Activated T-helper 1 cell treated with Interleukin-2 at 50 U/mL for 16 hours (primary cell): ENCODE results near the gene TMUB2.
A peak's percentile ranks its signal among the peaks of the same experiment; 100 is the strongest.
"Not testable (repeated sequence)": the region's sequence is repeated elsewhere in the genome, so short reads cannot be mapped to it uniquely, and the experiment has no call there.

Experiments
- DNase-seq: peaks from one replicate; pipeline ENCODE4 v3.0.0-alpha.2; 2020; ENCODE audit warnings: low read depth

TMUB2 gene

DNA sequence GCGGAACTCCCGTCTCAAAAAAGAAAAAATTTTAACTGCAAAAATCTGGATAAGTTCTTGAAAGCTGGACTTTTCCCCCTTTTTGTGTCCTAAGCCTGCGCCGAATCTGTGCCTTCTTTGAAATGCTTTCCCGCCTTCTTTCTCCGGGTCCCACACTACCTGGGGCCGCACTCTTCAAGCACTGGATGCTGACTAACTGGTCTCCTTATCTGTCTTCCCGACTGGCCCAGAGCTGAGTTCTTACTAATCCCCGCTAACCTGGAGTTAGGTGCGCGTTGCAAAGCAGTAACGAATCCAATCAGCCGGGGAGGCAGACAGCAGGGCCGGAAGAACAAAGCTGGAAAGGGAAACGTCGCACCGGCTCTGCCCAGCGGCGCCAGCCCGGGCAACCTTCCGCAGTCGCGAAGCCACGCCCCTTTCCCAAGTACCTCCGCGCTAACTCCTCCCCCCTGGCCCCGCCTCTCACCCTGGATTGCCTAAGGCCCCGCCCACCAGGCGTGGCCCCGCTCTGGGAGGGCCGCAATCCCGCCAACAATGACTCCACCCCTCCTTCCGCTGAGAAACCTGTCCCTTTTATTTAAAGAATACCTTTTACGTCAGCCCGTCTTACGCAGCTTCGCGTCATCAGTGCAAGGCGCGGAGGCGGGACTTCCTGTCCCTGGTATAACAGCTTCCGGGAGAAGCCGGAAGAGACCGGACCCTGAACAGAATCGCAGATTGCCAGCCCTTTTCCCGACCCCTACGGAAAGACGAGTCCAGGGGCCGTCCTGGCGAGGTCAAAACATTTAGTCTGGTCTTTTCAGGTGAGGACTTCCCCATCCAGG is at the start of gene TMUB2:
Gene TMUB2 (plus strand): TSS at position 666 of the 824 bp plus-strand sequence. CDS start 737 bp downstream, outside the sequence.
- DNase-seq: peak; percentile 99

DNA sequence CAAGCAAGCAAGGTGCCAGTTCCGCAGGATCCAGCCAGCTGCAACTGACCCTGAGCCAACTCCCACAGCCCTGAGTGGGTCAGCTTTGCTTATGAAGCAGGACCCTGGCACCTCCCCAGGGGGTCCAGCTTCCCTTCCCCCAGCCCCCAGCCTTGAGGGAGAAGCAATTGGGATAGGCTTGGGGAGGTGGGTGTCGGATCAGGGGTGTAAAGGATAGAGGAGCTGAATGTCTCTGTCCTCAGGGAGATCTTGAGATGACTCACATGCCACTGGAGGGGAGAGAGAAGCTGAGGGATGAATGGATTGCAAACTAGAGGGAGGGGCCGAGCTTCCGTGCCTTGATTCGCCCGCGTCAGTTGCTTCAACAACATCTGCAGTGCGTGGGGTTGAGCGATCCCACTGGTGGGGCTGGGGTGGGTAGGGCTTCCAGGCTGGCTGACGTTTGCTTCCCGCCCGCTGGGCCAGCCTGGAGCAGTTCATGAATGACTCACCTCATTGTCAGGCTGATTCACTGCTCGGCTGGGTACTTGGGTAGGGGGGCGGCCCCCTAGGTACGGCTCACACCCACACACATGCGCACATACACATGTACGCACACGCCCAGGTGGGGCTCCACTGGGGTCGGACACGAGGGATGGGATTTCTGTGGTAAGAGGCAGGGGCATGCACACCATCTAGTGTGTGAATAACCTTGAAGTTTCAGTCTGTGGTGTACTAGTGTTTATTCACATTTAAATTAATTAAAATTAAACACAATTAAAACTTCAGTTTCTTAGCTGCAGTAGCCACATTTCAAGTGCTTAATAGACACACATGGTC is 48.7 kb upstream of the TMUB2 start:
- DNase-seq: peak; percentile 18

DNA sequence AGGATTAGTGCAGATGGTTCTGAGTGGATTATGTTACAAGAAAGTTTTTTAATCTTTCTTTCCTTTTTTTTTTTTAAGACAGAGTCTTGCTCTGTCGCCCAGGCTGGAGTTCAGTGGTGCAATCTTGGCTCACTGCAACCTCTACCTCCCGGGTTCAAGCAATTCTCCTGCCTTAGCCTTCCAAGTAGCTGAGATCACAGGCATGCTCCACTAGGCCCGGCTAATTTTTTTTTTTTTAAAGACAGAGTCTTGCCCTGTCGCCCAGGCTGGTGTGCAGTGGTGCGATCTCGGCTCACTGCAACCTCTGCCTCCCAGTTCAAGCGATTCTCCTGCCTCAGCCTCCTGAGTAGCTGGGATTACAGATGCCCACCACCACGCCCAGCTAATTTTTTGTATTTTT is 42.9 kb upstream of the TMUB2 start:
- not testable (repeated sequence) for DNase-seq

DNA sequence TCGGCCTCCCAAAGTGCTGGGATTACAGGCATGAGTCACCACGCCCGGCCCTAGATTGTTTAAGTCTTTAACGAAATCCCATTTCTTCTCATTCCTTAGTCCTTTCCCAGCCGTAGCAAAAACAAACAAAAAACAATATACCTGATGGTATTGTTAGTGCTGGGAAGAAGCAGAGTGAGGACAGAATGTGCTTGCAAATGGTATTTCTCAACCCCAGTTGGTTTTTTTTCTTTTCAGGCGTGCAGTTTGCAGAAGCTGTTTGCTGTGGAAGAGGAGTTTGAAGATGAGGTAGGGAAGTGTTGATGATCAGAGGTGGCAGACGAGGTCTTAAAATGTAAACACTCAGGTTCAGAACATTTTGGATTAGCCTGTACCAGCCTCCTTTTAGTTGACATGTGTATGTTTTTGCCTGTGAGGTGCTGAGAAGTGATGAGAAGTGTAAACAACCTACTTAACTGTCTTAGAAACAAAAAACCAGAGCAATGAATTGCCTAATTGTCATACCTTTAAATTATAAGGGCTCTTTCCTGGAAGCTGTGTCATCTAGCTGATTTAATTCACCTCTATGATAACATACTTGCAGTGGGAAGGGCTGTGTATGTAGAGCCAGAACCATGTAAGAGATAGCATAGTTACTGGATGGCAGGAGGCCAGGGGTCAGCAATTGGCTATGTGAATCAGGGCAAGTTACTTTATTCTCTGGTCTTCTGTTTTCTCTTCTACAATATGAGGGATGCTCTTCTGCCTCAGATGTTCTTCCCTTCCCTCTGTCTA is 41.6 kb upstream of the TMUB2 start:
- no peak for DNase-seq

DNA sequence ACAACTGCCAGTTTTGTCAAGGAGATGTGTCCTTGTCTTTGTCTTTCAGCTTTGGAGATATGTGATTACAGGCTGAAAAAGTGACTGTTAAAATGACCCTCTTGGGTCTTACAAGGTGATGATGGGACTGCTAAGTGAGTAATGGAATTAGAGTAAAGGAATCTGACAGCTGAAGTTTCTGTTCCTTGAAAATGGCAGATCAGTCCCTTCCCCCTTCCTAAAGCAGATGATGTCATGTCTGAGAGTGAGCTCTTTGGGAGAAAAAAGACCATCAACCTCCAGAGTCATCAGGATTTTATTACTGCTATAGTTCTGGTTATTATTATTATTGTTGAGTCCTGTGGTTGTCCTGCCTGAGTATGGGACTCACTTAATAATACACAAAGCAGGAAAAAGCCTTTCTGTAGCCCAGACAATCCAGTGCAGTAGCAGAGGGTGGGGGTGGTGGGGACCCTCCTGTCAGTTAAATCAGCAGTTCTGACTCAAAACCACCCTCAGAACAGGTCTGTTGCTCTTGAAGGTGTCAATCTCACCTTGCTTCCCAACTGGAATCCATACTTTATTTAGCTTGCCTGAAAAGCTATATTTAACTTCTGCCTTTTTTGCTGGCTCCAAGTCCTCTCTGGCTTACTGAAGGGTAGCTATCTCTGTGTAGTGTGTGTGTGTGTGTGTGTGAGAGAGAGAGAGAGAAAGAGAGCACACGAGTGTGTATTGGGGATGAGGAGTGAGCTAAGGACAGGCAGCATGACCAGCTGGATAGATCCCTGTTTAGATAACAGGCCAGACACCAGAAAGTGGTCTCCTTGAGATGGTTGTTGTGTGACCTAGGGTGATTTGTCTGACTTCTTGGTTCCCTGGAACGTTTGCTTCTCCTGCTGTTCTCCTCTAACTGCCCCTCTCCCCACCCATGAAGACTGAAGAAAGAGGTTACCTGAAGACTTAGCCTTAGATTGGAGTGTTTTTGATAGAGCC is 40.1 kb upstream of the TMUB2 start:
- DNase-seq: no peak

DNA sequence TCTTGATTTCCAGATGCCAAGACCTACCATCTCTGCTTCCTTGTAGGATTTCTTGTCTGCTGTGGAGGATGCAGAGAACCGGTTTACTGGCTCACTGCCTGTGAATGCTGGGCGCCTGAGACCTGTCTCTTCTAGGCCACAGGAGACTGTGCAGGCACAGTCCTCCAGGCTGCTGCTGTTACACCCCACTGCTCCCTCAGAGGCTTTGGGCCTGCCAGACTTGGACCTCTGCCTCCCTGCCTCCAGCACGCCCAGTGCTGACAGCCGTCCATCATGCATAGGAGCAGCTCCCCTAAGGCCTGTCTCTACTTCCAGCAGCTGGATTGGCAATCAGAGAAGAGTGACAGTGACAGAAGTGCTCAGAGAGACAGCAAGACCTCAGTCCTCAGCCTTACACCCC is 39.0 kb upstream of the TMUB2 start:
- DNase-seq: no peak

DNA sequence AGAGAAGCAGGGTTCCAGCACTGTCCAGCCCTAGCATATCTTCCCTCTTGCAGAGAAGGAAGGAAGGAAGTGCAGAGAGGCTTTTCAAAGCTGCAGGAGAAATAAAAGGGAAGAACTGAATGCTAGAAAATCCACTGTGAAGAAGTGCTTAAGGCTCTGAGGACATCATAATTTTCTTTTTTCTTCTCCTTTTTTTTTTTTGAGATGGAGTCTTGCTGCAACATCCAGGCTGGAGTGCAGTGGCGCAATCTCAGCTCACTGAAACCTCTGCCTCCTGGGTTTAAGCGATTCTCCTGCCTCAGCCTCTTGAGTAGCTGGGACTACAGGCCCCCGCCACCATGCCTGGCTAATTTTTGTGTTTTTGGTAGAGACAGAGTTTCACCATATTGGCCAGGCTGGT is 37.7 kb upstream of the TMUB2 start:
- DNase-seq: not testable (repeated sequence)

DNA sequence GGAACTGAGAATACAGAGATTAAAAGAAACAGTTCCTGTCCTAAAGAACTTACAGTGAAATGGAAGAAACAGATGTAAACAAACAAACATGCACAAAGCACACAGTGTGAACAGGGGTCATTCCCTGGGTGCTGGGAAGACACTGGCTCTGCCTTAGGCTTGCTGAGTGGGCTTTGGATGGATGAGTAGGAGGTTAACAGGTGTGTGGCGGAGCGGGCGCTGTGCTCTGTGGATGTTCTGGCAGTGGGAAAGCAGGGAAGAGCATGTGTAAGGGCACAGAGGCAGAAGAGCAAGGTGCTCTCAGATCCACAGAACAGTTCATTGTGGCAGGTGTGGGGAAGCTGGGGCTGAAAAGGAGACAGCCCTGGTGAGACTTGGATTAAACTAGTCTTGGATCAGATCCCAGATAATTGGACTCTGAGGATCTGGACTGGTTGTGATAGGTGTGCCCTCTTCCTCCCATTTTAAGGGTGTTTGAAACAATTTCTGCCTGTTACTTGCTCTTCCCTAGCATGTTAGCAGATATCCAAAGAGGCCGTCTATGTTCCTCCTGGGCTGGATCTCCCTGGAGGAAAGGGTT is 36.9 kb upstream of the TMUB2 start:
- no peak for DNase-seq

DNA sequence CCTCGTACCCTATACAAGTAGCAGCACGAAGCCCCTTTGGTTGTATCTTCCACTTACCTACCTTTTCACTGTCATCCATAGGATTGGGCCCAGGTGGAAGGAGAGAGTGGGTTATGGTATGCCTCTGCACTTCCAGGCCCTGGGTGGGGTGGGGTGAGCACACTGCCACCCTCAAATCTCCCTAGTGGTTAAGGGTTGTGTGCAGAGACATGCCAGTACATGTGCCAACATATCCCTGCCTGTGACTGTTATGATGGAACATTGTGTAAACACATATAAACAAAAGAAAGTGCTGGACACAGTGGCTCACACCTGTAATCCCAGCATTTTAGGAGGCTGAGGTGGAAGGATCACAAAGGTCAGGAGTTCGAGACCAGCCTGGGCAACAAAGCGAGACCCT is 33.9 kb upstream of the TMUB2 start:
- DNase-seq: no peak

DNA sequence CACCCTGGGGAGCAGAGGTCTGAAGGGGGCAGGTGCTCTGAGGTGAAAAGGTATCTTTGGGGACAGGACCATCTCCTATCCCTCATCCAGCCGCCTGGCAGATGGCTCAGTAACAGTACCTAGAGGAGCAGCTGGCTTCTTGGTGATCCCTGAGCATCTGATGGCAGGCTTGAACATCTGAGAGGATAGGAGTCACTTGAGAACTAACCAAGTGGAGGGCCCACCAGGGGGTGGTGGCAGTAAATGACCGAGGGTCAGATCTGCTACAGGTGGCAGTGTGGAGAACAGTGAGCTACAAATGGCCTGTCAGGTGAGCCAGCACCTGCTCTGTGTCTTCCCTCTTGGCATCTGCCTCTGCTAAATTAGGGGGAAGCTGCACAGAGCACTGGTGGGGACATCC is 31.3 kb upstream of the TMUB2 start:
- no peak for DNase-seq

DNA sequence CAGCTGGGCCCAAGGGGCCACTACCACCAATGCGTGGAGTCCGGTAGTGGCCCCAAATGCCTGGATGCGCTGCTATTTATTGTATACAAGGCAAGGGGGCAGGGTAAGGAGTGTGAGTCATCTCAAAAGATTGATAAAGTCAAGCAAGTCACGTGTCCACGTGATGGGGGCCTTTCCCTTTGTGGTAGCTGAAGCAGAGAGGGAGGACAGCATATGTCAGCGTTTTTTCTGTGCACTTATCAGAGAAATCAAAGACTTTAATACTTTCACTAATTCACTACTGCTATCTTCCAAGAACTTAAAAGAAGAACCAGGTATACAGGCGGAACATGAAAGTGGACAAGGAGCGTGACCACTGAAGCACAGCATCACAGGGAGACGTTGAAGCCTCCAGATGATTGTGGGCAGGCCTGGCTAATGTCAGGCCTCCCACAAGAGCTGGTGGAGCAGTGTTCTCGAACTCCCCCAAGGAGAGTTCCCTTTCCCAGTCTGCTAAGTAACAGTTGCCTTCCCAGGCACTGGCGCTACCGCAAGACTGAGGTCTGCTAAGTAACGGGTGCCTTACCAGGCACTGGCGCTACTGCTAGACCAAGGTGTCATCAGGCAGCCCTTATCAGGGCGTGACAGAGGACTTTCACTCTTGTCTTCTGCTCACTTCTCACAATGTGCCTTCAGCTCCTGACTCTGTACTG is 27.1 kb upstream of the TMUB2 start:
- no peak for DNase-seq

DNA sequence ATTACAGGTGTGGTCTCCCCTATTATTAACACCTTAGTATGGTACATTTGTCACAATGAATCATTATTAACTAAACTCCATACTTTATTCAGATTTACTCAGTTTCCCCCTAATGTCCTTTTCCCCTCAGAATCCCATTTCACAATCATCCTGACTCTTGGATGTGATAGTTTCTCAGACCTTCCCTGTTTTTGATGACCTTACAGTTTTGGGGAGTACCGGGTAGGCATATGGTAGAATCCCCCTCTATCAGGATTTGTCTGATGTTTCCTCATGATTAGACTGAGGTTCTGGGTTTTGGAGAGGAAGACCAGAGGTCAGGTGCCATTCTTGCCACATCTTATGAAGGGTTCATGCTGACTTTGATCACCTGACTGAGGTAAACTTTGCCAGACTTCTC is 22.3 kb upstream of the TMUB2 start:
- no peak for DNase-seq

DNA sequence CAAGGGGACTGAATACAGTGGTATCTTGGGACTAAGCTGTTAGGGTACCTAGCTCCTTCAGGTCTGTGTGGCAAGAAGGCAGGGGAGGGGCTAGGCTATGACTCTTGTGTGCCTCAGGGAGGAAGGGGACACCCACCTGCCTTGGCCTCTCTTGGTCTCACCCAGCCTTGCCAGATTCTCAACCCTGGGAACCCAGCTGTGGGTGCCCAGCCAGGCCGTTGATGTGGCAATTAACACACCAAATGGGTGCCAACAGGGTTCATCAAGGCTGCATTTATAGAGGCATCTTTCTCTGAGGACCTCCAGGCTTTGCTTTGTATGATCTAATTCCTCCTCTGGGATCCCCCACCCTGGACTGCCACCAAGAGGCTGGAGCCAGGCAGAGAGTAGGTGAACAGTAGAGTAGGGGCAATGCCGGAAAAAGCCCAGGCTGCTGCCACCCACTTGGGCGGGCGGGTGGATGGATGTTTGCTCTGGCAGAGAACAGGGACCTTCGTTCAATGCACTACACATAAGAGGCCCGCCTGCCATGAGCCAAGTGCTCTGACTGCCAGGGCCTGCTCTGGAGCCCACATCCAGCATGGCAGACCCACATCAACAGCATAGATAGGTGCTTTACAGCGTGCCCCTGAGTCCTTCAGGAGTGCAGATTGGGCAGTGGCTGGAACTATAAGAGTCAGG is 19.5 kb upstream of the TMUB2 start:
- DNase-seq: no peak

DNA sequence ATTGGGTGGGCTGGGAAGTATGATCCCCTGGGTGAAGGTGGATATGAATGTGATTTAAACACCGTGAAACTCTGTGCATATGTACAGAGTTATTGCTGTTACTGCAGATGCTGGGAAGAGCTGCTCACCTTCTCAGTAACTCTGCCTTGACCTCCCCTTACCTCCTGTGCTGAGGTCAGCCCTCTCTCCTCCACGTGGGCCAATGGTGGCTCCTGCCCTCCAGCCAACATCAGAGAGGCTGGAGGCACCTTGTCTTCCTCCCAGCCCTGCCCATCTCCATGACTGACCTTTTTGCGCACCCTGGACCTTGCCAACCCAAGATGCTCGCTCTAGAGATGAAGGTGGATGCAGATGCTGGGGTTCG is 16.7 kb upstream of the TMUB2 start:
- no peak for DNase-seq

DNA sequence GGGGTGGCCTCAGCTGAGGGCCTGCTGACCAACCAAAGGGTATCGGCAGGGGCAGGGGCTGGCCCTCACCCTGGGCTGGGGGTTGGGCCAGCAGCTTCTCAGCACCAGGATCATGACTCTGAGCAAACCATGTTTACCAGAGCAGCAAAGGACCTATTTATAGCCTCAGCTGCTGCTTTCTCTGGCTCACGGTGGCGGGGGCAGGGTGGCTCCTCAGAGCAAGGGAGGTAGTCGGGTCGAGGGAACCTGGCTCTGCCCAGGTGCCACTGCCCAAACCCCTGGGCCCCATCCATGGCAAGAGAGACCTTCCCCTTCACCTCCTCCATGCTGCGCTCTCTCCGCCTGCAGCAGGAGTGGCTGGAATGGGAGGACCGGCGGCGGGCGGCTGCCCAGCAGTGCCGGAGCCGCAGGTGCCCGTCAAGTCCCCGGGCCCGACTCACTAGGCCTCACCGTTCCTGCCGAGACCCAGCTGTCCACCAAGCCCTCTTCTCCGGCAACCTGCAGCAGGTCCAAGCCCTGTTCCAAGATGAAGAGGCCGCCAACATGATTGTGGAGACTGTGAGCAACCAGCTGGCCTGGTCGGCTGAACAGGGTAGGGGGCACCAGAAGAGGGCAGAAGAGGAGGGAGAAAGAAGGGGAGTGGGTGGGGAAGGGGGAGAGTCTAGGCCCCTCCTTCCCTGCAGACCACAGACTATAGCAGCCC is 16.1 kb upstream of the TMUB2 start, which contains the start of gene ASB16:
Gene ASB16 (plus strand): TSS at position 206 of the 703 bp plus-strand sequence. CDS start 86 bp downstream, at position 292.
- DNase-seq: no peak

DNA sequence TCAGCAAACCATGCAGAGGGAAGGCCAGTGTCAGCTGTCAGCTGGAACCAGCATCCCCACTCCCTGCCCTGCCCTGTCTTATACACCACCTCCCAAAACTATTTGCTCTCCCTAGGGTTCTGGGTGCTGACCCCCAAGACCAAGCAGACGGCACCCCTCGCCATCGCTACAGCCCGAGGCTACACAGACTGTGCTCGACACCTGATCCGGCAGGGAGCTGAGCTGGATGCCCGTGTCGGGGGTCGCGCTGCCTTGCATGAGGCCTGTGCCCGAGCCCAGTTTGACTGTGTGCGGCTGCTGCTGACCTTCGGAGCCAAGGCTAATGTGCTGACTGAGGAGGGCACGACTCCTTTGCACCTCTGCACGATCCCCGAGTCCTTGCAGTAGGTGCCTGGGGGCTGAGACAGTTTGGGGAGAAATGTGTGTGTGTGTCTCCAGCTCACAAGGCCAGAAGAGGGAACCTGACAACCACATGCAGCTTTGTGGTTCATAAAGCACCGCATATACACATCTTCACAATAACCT is 14.8 kb upstream of the TMUB2 start:
- DNase-seq: no peak

DNA sequence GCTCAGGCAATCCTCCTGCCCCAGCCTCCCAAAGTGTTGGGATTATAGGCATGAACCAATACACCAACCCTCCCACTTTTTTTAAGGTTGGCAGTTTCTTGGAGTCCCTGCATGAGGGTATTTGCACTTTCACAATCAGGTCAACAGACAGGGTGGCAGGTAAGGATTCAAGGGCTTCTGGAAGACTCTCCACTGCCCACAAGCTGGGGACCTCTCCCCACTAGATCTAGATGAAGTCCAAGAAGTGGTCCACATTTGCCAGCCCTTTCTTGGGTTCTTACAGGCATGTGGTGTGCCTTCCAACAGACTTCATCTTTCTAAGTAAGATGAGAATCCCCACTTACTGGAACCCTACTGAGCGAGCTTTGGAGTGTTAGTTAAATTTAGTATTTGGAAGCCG is 12.3 kb upstream of the TMUB2 start:
- no peak for DNase-seq

DNA sequence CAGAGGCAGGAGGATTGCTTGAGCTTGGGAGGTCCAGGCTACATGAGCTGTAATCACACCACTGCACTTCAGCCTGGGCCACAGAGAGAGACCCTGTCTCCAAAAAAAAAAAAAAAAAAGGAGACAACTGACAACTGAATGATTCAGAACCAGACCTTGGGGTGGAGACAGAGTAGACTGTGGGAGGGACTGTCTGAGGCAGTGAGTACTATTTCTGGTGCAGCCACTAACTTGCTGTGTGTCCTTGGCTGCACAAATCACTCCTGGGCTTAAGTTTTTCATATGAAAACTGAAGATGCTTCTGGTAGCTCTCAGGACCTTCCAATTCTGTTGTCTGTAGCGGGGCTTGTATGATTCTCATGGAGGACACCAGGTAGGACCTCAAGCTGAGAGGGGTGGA is 10.5 kb upstream of the TMUB2 start:
- DNase-seq: no peak
